Right ventricle myocardium superior (tissue), 1 donor: ENCODE measurements around the gene DPYSL3. TPM values are rescaled to one million over a fixed set of nuclear protein-coding genes. Genes with fewer than 3 reads are reported as not detected.

ENCODE experiments used
- ATAC-seq: fragments of 200-7000 bp; cut with Tn5 transposase; one replicate; pipeline ENCODE4 v1.9.1; 2020; ENCODE audit warnings: mild to moderate bottlenecking; ENCODE audit not compliant: poor library complexity
- DNase-seq: peaks from one replicate; pipeline ENCODE4 v3.0.0-alpha.2; 2020
- intact Hi-C: fragments of 100-400 bp; cut with DNase I; formaldehyde crosslinking; loops from one replicate; pipeline ENCODE4 v1.11.2; 2022
- total RNA-seq: library from RNA; stranded (reverse); fragmentation: NEBNext Ultra II Directional; extraction: Animal tissue kit (Norgen Biotek cat#: 25700); gene quantifications from one replicate; pipeline ENCODE4 v1.2.1, GENCODE V29; 2021
- donor health status: DM: no; HTN: yes; CAD: no; lungs with severe emphysema.

The DPYSL3 gene
- total RNA-seq, 1 donor from 2014 or later = 20.5 TPM

- intact Hi-C loops = no loop called here
- no peak for ATAC-seq
Measured at GRCh38 chr5:147520450-147520849, 10.6 kb upstream of the DPYSL3 start.

GRCh38 chr5:147519380-147519779 lies 9.5 kb upstream of the DPYSL3 start:
- intact Hi-C loops = no loop called here
- ATAC-seq (no peak), DNase-seq (no peak)

More at GRCh38 chr5:147520450-147520849, 10.6 kb upstream of the DPYSL3 start:
- no peak for DNase-seq

GRCh38 chr5:147517383-147517782 lies 7.5 kb upstream of the DPYSL3 start:
- DNase-seq = no peak
- intact Hi-C loops = no loop called here

GRCh38 chr5:147515269-147515668 lies 5.4 kb upstream of the DPYSL3 start:
- DNase-seq (no peak), ATAC-seq (no peak)
- intact Hi-C loops = no loop called here

More at GRCh38 chr5:147517383-147517782, 7.5 kb upstream of the DPYSL3 start:
- no peak for ATAC-seq

- ATAC-seq (no peak), DNase-seq (no peak)
- intact Hi-C loops = no loop called here
Measured at GRCh38 chr5:147512659-147513379, 3.0 kb upstream of the DPYSL3 start.

GRCh38 chr5:147510885-147511284 lies 1.0 kb upstream of the DPYSL3 start:
- intact Hi-C loops = no loop called here

GRCh38 chr5:147509041-147509709 lies 693 bp downstream of the DPYSL3 start:
- DNase-seq (peak; percentile 54), ATAC-seq (peak; percentile 66)
- intact Hi-C loops = loop anchor here (10.0 kb wide), 1 partner anchor 46 kb away; no protein-coding TSS in a partner anchor

More at GRCh38 chr5:147510885-147511284, 1.0 kb upstream of the DPYSL3 start:
- no peak for ATAC-seq
- DNase-seq = no peak

GRCh38 chr5:147508711-147509040 lies 1.2 kb downstream of the DPYSL3 start:
- DNase-seq = no peak
- intact Hi-C loops = loop anchor here (10.0 kb wide), 1 partner anchor 46 kb away; no protein-coding TSS in a partner anchor
- ATAC-seq = no peak

- ATAC-seq = no peak
- intact Hi-C loops = loop anchor here (10.0 kb wide), 1 partner anchor 47 kb away; no protein-coding TSS in a partner anchor
- no peak for DNase-seq
Measured at GRCh38 chr5:147507480-147508126, 2.3 kb downstream of the DPYSL3 start.

GRCh38 chr5:147504535-147504934 lies 5.3 kb downstream of the DPYSL3 start:
- ATAC-seq (no peak), DNase-seq (no peak)
- intact Hi-C loops = loop anchor here (10.0 kb wide), 1 partner anchor 50 kb away; no protein-coding TSS in a partner anchor

GRCh38 chr5:147504011-147504410 lies 5.9 kb downstream of the DPYSL3 start:
- ATAC-seq (peak; percentile 65), DNase-seq (no peak)
- intact Hi-C loops = loop anchor here (10.0 kb wide), 1 partner anchor 51 kb away; no protein-coding TSS in a partner anchor

- intact Hi-C loops = no loop called here
- no peak for DNase-seq
- no peak for ATAC-seq
Measured at GRCh38 chr5:147490989-147491388, 18.9 kb downstream of the DPYSL3 start.

GRCh38 chr5:147487031-147487750 lies 22.7 kb downstream of the DPYSL3 start:
- intact Hi-C loops = no loop called here
- no peak for DNase-seq
- no peak for ATAC-seq

GRCh38 chr5:147485814-147486213 lies 24.1 kb downstream of the DPYSL3 start:
- intact Hi-C loops = no loop called here

GRCh38 chr5:147485046-147485445 lies 24.8 kb downstream of the DPYSL3 start:
- intact Hi-C loops = no loop called here
- no peak for DNase-seq
- ATAC-seq = no peak

More at GRCh38 chr5:147485814-147486213, 24.1 kb downstream of the DPYSL3 start:
- no peak for DNase-seq
- ATAC-seq = no peak

GRCh38 chr5:147484708-147485020 lies 25.2 kb downstream of the DPYSL3 start:
- no peak for ATAC-seq
- DNase-seq = no peak
- intact Hi-C loops = no loop called here

- DNase-seq (peak; percentile 83), ATAC-seq (peak; percentile 78)
- intact Hi-C loops = no loop called here
Measured at GRCh38 chr5:147483961-147484707, 25.7 kb downstream of the DPYSL3 start.

GRCh38 chr5:147483188-147483790 lies 26.6 kb downstream of the DPYSL3 start:
- ATAC-seq (no peak), DNase-seq (no peak)
- intact Hi-C loops = no loop called here
